Measurements from ENCODE around the gene CASKIN1. TPM values are rescaled to one million over a fixed set of nuclear protein-coding genes. Genes with fewer than 3 reads are reported as not detected.

CASKIN1 gene
- total RNA-seq, 2 donors from 2014 or later: 0.89 to 2.1 TPM

GRCh38 chr16:2188395-2188794 lies 8.0 kb downstream of the CASKIN1 start:
- H3K27me3 Mint-ChIP-seq (ENCODE audit: low read depth): no peaks in the 10 kb centered on the region
- DNase-seq: no peak
- H3K9me3 Mint-ChIP-seq: no peaks in the 10 kb centered on the region
- no peak overlapping the region for H3K4me3 Mint-ChIP-seq
- H3K4me1 Mint-ChIP-seq (ENCODE audit: low read depth): no peaks in the 10 kb centered on the region
- no peak for ATAC-seq (replicated peaks in 1 of 2)
- no peak overlapping the region for H3K27ac Mint-ChIP-seq
- no peaks in the 10 kb centered on the region for H3K36me3 Mint-ChIP-seq (ENCODE audit: insufficient read depth in 2 of 2)

GRCh38 chr16:2187212-2187611 lies 9.2 kb downstream of the CASKIN1 start:
- DNase-seq (no peak), ATAC-seq (replicated peaks in 1 of 2) (no peak)
- Mint-ChIP-seq H3K9me3 (no peaks in the 10 kb centered on the region), H3K27me3 (ENCODE audit: low read depth) (no peaks in the 10 kb centered on the region), H3K36me3 (ENCODE audit: insufficient read depth in 2 of 2) (no peaks in the 10 kb centered on the region), H3K4me1 (ENCODE audit: low read depth) (no peaks in the 10 kb centered on the region), H3K4me3 (no peak overlapping the region), H3K27ac (no peak overlapping the region)

GRCh38 chr16:2186505-2186904 lies 9.9 kb downstream of the CASKIN1 start:
- DNase-seq (no peak), ATAC-seq (replicated peaks in 1 of 2) (no peak)
- no peaks in the 10 kb centered on the region for H3K27me3 Mint-ChIP-seq (ENCODE audit: low read depth)
- H3K4me1 Mint-ChIP-seq (ENCODE audit: low read depth): no peaks in the 10 kb centered on the region
- no peaks in the 10 kb centered on the region for H3K36me3 Mint-ChIP-seq (ENCODE audit: insufficient read depth in 2 of 2)
- H3K27ac Mint-ChIP-seq: no peak overlapping the region
- no peak overlapping the region for H3K4me3 Mint-ChIP-seq
- H3K9me3 Mint-ChIP-seq: no peaks in the 10 kb centered on the region

GRCh38 chr16:2186064-2186463 lies 10.3 kb downstream of the CASKIN1 start:
- Mint-ChIP-seq H3K4me1 (ENCODE audit: low read depth) (no peaks in the 10 kb centered on the region), H3K4me3 (no peak overlapping the region), H3K36me3 (ENCODE audit: insufficient read depth in 2 of 2) (no peaks in the 10 kb centered on the region), H3K9me3 (no peaks in the 10 kb centered on the region), H3K27ac (no peak overlapping the region), H3K27me3 (ENCODE audit: low read depth) (no peaks in the 10 kb centered on the region)
- DNase-seq: no peak
- no peak for ATAC-seq (replicated peaks in 1 of 2)

- Mint-ChIP-seq H3K9me3 (no peaks in the 10 kb centered on the region), H3K4me3 (no peak overlapping the region), H3K36me3 (ENCODE audit: insufficient read depth in 2 of 2) (no peaks in the 10 kb centered on the region), H3K27me3 (ENCODE audit: low read depth) (no peaks in the 10 kb centered on the region), H3K27ac (no peak overlapping the region), H3K4me1 (ENCODE audit: low read depth) (no peaks in the 10 kb centered on the region)
- ATAC-seq (replicated peaks in 1 of 2): no peak
- no peak for DNase-seq
Measured at GRCh38 chr16:2184962-2185361, 11.4 kb downstream of the CASKIN1 start.

- Mint-ChIP-seq H3K27me3 (ENCODE audit: low read depth) (no peaks in the 10 kb centered on the region), H3K9me3 (no peaks in the 10 kb centered on the region), H3K36me3 (ENCODE audit: insufficient read depth in 2 of 2) (no peaks in the 10 kb centered on the region), H3K4me3 (no peak overlapping the region), H3K4me1 (ENCODE audit: low read depth) (no peaks in the 10 kb centered on the region), H3K27ac (no peak overlapping the region)
- peak in 1 of 2 donors; percentile 14 for ATAC-seq (replicated peaks in 1 of 2)
- DNase-seq: no peak
Measured at GRCh38 chr16:2184346-2184745, 12.1 kb downstream of the CASKIN1 start.

- H3K4me1 Mint-ChIP-seq (ENCODE audit: low read depth): no peaks in the 10 kb centered on the region
- H3K27me3 Mint-ChIP-seq (ENCODE audit: low read depth): no peaks in the 10 kb centered on the region
Measured at GRCh38 chr16:2183671-2184070, 12.7 kb downstream of the CASKIN1 start.

GRCh38 chr16:2181952-2182351 lies 14.5 kb downstream of the CASKIN1 start:
- Mint-ChIP-seq H3K36me3 (ENCODE audit: insufficient read depth in 2 of 2) (no peaks in the 10 kb centered on the region), H3K4me3 (no peak overlapping the region), H3K9me3 (no peaks in the 10 kb centered on the region), H3K4me1 (ENCODE audit: low read depth) (no peaks in the 10 kb centered on the region), H3K27me3 (ENCODE audit: low read depth) (no peaks in the 10 kb centered on the region), H3K27ac (no peak overlapping the region)
- ATAC-seq (replicated peaks in 1 of 2) (no peak), DNase-seq (no peak)

More at GRCh38 chr16:2183671-2184070, 12.7 kb downstream of the CASKIN1 start:
- H3K4me3 Mint-ChIP-seq: no peak overlapping the region
- H3K27ac Mint-ChIP-seq: no peak overlapping the region
- H3K36me3 Mint-ChIP-seq (ENCODE audit: insufficient read depth in 2 of 2): no peaks in the 10 kb centered on the region
- H3K9me3 Mint-ChIP-seq: no peaks in the 10 kb centered on the region
- ATAC-seq (replicated peaks in 1 of 2) (no peak), DNase-seq (no peak)

GRCh38 chr16:2180962-2181923 lies 15.2 kb downstream of the CASKIN1 start:
- no peak for DNase-seq
- Mint-ChIP-seq H3K27me3 (ENCODE audit: low read depth) (no peaks in the 10 kb centered on the region), H3K36me3 (ENCODE audit: insufficient read depth in 2 of 2) (no peaks in the 10 kb centered on the region), H3K9me3 (no peaks in the 10 kb centered on the region), H3K4me1 (ENCODE audit: low read depth) (no peaks in the 10 kb centered on the region), H3K4me3 (no peak overlapping the region), H3K27ac (no peak overlapping the region)
- no peak for ATAC-seq (replicated peaks in 1 of 2)

GRCh38 chr16:2180461-2180860 lies 15.9 kb downstream of the CASKIN1 start:
- H3K27ac Mint-ChIP-seq: no peak overlapping the region
- no peak overlapping the region for H3K4me3 Mint-ChIP-seq
- H3K36me3 Mint-ChIP-seq (ENCODE audit: insufficient read depth in 2 of 2): peaks cover 0 to 3% of the 10 kb centered on the region in 2 donors
- H3K27me3 Mint-ChIP-seq (ENCODE audit: low read depth): no peaks in the 10 kb centered on the region
- DNase-seq: no peak
- no peaks in the 10 kb centered on the region for H3K4me1 Mint-ChIP-seq (ENCODE audit: low read depth)
- ATAC-seq (replicated peaks in 1 of 2): no peak
- H3K9me3 Mint-ChIP-seq: no peaks in the 10 kb centered on the region

GRCh38 chr16:2179576-2179975 lies 16.8 kb downstream of the CASKIN1 start:
- no peak overlapping the region for H3K27ac Mint-ChIP-seq
- H3K9me3 Mint-ChIP-seq: no peaks in the 10 kb centered on the region
- H3K27me3 Mint-ChIP-seq (ENCODE audit: low read depth): no peaks in the 10 kb centered on the region
- no peak overlapping the region for H3K4me3 Mint-ChIP-seq
- peaks cover 0 to 3% of the 10 kb centered on the region in 2 donors for H3K36me3 Mint-ChIP-seq (ENCODE audit: insufficient read depth in 2 of 2)
- ATAC-seq (replicated peaks in 1 of 2) (no peak), DNase-seq (no peak)
- no peaks in the 10 kb centered on the region for H3K4me1 Mint-ChIP-seq (ENCODE audit: low read depth)

- Mint-ChIP-seq H3K36me3 (ENCODE audit: insufficient read depth in 2 of 2) (peaks cover 0 to 3% of the 10 kb centered on the region in 2 donors), H3K27ac (no peak overlapping the region), H3K27me3 (ENCODE audit: low read depth) (no peaks in the 10 kb centered on the region), H3K4me1 (ENCODE audit: low read depth) (no peaks in the 10 kb centered on the region), H3K4me3 (no peak overlapping the region), H3K9me3 (no peaks in the 10 kb centered on the region)
- no peak for DNase-seq
- no peak for ATAC-seq (replicated peaks in 1 of 2)
Measured at GRCh38 chr16:2179107-2179501, 17.3 kb downstream of the CASKIN1 start.

- H3K27me3 Mint-ChIP-seq (ENCODE audit: low read depth): no peaks in the 10 kb centered on the region
- DNase-seq (peak; percentile 36 to 44), ATAC-seq (replicated peaks in 1 of 2) (peak; percentile 51 to 62)
- peaks cover 0 to 3% of the 10 kb centered on the region in 2 donors for H3K36me3 Mint-ChIP-seq (ENCODE audit: insufficient read depth in 2 of 2)
- H3K4me1 Mint-ChIP-seq (ENCODE audit: low read depth): no peaks in the 10 kb centered on the region
- no peak overlapping the region for H3K4me3 Mint-ChIP-seq
- H3K27ac Mint-ChIP-seq: no peak overlapping the region
- no peaks in the 10 kb centered on the region for H3K9me3 Mint-ChIP-seq
Measured at GRCh38 chr16:2178321-2179106, 17.9 kb downstream of the CASKIN1 start.

All from activated T-cell treated with anti-CD3 and anti-CD28 coated beads, Interleukin-2, amount 50 U/mL, for 72 hours (primary cell).